H1 (cell line): ENCODE measurements around the gene MZT1. TPM values are rescaled to one million over a fixed set of nuclear protein-coding genes. Genes with fewer than 3 reads are reported as not detected.

Experiments
- CTCF ChIA-PET: fragments of 300-600 bp; sonication (Branson Sonifier 250); formaldehyde crosslinking; loops from one replicate; lab custom pipeline; 2021; ENCODE audit not compliant: partially characterized antibody; lab: Charles Lee
- POLR2A ChIA-PET: fragments of 300-600 bp; sonication (Branson Sonifier 250); formaldehyde crosslinking; loops from one replicate; lab custom pipeline; 2021; ENCODE audit warnings: inconsistent platforms; ENCODE audit not compliant: partially characterized antibody; lab: Charles Lee
- DNase-seq, 2 experiments: peaks; one replicate each; pipeline versions ENCODE4 v3.0.0 to v3.0.0-alpha.2; 2010 to 2022; ENCODE audit warnings: low spot score in 2 of 2, low read depth in 1 of 2, mixed read lengths in 1 of 2
- FAIRE-seq: peaks from 2 replicates; lab custom pipeline; 2011; peaks lifted over from hg19 to GRCh38; lab: Jason Lieb, UNC
- H2AFZ ChIP-seq: 2 replicates; pipeline ENCODE4 v1.8.1; 2012; ENCODE audit warnings: low read length, inconsistent platforms
- H2AK5ac ChIP-seq: 2 replicates; pipeline ENCODE4 v1.6.1; 2013; ENCODE audit warnings: low read depth, low read length
- H2BK120ac ChIP-seq: replicated peaks from 2 replicates; pipeline ENCODE3; 2013; ENCODE audit warnings: low read depth, low read length, inconsistent platforms
- H2BK12ac ChIP-seq: 2 replicates; pipeline ENCODE4 v1.6.1; 2013; ENCODE audit warnings: low read depth, low read length
- H2BK15ac ChIP-seq: 2 replicates; pipeline ENCODE4 v1.6.1; 2013; ENCODE audit warnings: low read length
- H2BK20ac ChIP-seq: 2 replicates; pipeline ENCODE4 v1.6.1; 2013; ENCODE audit warnings: low read length
- H2BK5ac ChIP-seq: 2 replicates; pipeline ENCODE4 v1.6.1; 2013; ENCODE audit warnings: low read depth, low read length
- H3K14ac ChIP-seq: 2 replicates; pipeline ENCODE4 v1.6.1; 2013; ENCODE audit warnings: inconsistent platforms; ENCODE audit not compliant: insufficient read length
- H3K18ac ChIP-seq: 2 replicates; pipeline ENCODE4 v1.6.1; 2013; ENCODE audit warnings: low read length; ENCODE audit errors: extremely low read depth
- H3K23ac ChIP-seq: 2 replicates; pipeline ENCODE4 v1.6.1; 2013; ENCODE audit warnings: inconsistent platforms; ENCODE audit not compliant: insufficient read length
- H3K23me2 ChIP-seq: 2 replicates; pipeline ENCODE4 v1.6.1; 2013; ENCODE audit warnings: low read depth, low read length
- H3K27ac ChIP-seq: 2 replicates; pipeline ENCODE4 v1.6.1; 2011; ENCODE audit warnings: low read depth, low read length, inconsistent platforms
- H3K27me3 ChIP-seq, 4 experiments: replicated peaks in 1 of 4; 1 replicate in 1 of 4; 2 replicates in 3 of 4; pipeline versions ENCODE4 v1.6.1 to v1.8.1; 2011 to 2013; ENCODE audit warnings: low read length in 3 of 4, mild to moderate bottlenecking in 3 of 4, inconsistent platforms in 2 of 4, mixed read lengths in 2 of 4, moderate library complexity in 1 of 4; ENCODE audit not compliant: control insufficient read depth in 3 of 4, insufficient read depth in 3 of 4; ENCODE audit errors: extremely low read depth in 1 of 4
- H3K36me3 ChIP-seq, 4 experiments: 2 replicates each; pipeline versions ENCODE4 v1.6.1 to v1.8.1; 2011 to 2013; ENCODE audit warnings: mild to moderate bottlenecking in 4 of 4, low read length in 3 of 4, moderate library complexity in 2 of 4, control low read depth in 1 of 4, inconsistent platforms in 1 of 4; ENCODE audit not compliant: insufficient read depth in 4 of 4, control insufficient read depth in 2 of 4
- H3K4ac ChIP-seq: replicated peaks from 2 replicates; pipeline ENCODE3; 2013; ENCODE audit warnings: low read length, low read depth, mixed read lengths, inconsistent platforms; ENCODE audit not compliant: insufficient read length
- H3K4me1 ChIP-seq, 4 experiments: replicated peaks in 1 of 4; 1 replicate in 1 of 4; 2 replicates in 3 of 4; pipeline versions ENCODE4 v1.6.1 to v1.8.1; 2011 to 2013; ENCODE audit warnings: low read length in 3 of 4, inconsistent platforms in 2 of 4, mixed read lengths in 1 of 4; ENCODE audit not compliant: insufficient read depth in 4 of 4, control insufficient read depth in 3 of 4
- H3K4me2 ChIP-seq, 2 experiments: 2 replicates each; pipeline versions ENCODE4 v1.6.1 to v1.8.1; 2011 to 2013; ENCODE audit warnings: low read depth in 2 of 2, low read length in 2 of 2, control low read depth in 1 of 2, inconsistent platforms in 1 of 2, mild to moderate bottlenecking in 1 of 2; ENCODE audit not compliant: insufficient read depth in 1 of 2
- H3K4me3 ChIP-seq, 4 experiments: fragments of 200-600, 300-600 bp in 1 of 4; sonication (generic), shearing (Covaris generic), sonication (Bioruptor Twin) in 1 of 4; 2 replicates each; pipeline versions ENCODE4 v1.5.1 to v1.8.1; 2011 to 2016; ENCODE audit warnings: low read length in 4 of 4, low read depth in 3 of 4, control low read depth in 2 of 4, inconsistent platforms in 2 of 4, mild to moderate bottlenecking in 2 of 4, mixed read lengths in 1 of 4, moderate library complexity in 1 of 4; ENCODE audit not compliant: insufficient read depth in 2 of 4; ENCODE audit errors: extremely low read depth in 1 of 4
- H3K56ac ChIP-seq: replicated peaks from 2 replicates; pipeline ENCODE3; 2013; ENCODE audit warnings: low read depth, mild to moderate bottlenecking, mixed read lengths, low read length, inconsistent platforms; ENCODE audit not compliant: insufficient read length
- H3K79me1 ChIP-seq: 2 replicates; pipeline ENCODE4 v1.6.1; 2013; ENCODE audit warnings: low read depth, low read length, control low read depth
- H3K79me2 ChIP-seq, 2 experiments: 2 replicates each; pipeline versions ENCODE4 v1.6.1 to v1.8.1; 2012 to 2013; ENCODE audit warnings: low read length in 2 of 2, mild to moderate bottlenecking in 2 of 2, inconsistent platforms in 1 of 2; ENCODE audit not compliant: insufficient read depth in 2 of 2, control insufficient read depth in 1 of 2
- H3K9ac ChIP-seq, 4 experiments: replicated peaks in 1 of 4; 1 replicate in 1 of 4; 2 replicates in 3 of 4; pipeline versions ENCODE4 v1.6.1 to v1.8.1; 2011 to 2013; ENCODE audit warnings: low read depth in 3 of 4, low read length in 3 of 4, control low read depth in 2 of 4, mild to moderate bottlenecking in 2 of 4, moderate library complexity in 2 of 4, inconsistent platforms in 1 of 4; ENCODE audit errors: extremely low read depth in 1 of 4
- H3K9me3 ChIP-seq, 2 experiments: 2 replicates each; pipeline versions ENCODE4 v1.6.1 to v1.8.1; 2012 to 2013; ENCODE audit warnings: mild to moderate bottlenecking in 2 of 2, moderate library complexity in 2 of 2, control low read depth in 1 of 2, inconsistent platforms in 1 of 2, low read depth in 1 of 2, low read length in 1 of 2, mixed read lengths in 1 of 2; ENCODE audit not compliant: insufficient read depth in 2 of 2
- H4K20me1 ChIP-seq, 2 experiments: replicated peaks in 1 of 2; 2 replicates each; pipeline versions ENCODE3 to v1.8.1; 2011 to 2013; ENCODE audit warnings: inconsistent platforms in 2 of 2, low read length in 2 of 2, mild to moderate bottlenecking in 1 of 2; ENCODE audit not compliant: insufficient read depth in 2 of 2, control insufficient read depth in 1 of 2
- H4K5ac ChIP-seq: 2 replicates; pipeline ENCODE4 v1.6.1; 2013; ENCODE audit warnings: low read length, low read depth, mixed read lengths, inconsistent platforms; ENCODE audit not compliant: insufficient read length
- H4K8ac ChIP-seq: 2 replicates; pipeline ENCODE4 v1.8.0; 2013; ENCODE audit warnings: mild to moderate bottlenecking, moderate library complexity, low read length, inconsistent platforms; ENCODE audit not compliant: insufficient read depth; ENCODE audit errors: extremely low read depth
- H4K91ac ChIP-seq: replicated peaks from 2 replicates; pipeline ENCODE3; 2013; ENCODE audit warnings: low read length, mixed read lengths, inconsistent platforms; ENCODE audit not compliant: insufficient read length
- BACH1 ChIP-seq: IDR thresholded peaks from 2 replicates; pipeline ENCODE4 v1.6.1; 2012; ENCODE audit warnings: low read length, improper control_type of control experiment
- EP300 ChIP-seq, 2 experiments: IDR thresholded peaks; 1 replicate in 1 of 2; 2 replicates in 1 of 2; pipeline ENCODE4 v1.6.1; 2011 to 2012; ENCODE audit warnings: low read depth in 2 of 2, low read length in 2 of 2, mild to moderate bottlenecking in 2 of 2, borderline replicate concordance in 1 of 2, inconsistent platforms in 1 of 2, moderate library complexity in 1 of 2
- GABPA ChIP-seq: IDR thresholded peaks from 2 replicates; pipeline ENCODE4 v1.6.1; 2011; ENCODE audit warnings: mild to moderate bottlenecking, low read length, moderate library complexity, borderline replicate concordance; ENCODE audit not compliant: insufficient read depth
- JUND ChIP-seq: IDR thresholded peaks from 2 replicates; pipeline ENCODE4 v1.6.1; 2011; ENCODE audit warnings: mild to moderate bottlenecking, improper control_type of control experiment, low read length
- RBBP5 ChIP-seq: IDR thresholded peaks from 2 replicates; pipeline ENCODE4 v1.7.1; 2012; ENCODE audit warnings: low read depth, mild to moderate bottlenecking, inconsistent platforms, low read length, moderate library complexity, borderline replicate concordance
- WGBS, 2 experiments: shearing (Covaris generic) in 1 of 2; methylation state at CpG; one replicate each; pipeline versions ENCODE4 v1.1.6 to v1.1.7; 2013 to 2015; ENCODE audit warnings: low lambda C conversion rate in 2 of 2, mixed read lengths in 2 of 2, inconsistent platforms in 1 of 2, low coverage in 1 of 2, missing lambda C conversion rate in 1 of 2; ENCODE audit not compliant: insufficient replicate concordance in 2 of 2, insufficient coverage in 1 of 2, insufficient read length in 1 of 2; ENCODE audit errors: extremely low coverage in 1 of 2, missing lambda C conversion rate in 1 of 2; 5-methylcytosine and 5-hydroxymethylcytosine counted together
- polyA plus RNA-seq, 7 experiments: library from polyadenylated mRNA; depleted of rRNA in 3 of 7; stranded (reverse) in 5 of 7; unstranded in 2 of 7; fragments of >200 nt in 5 of 7; fragments of 200-250 nt in 2 of 7; gene quantifications; 1 replicate in 5 of 7; 2 replicates in 1 of 7; 4 replicates in 1 of 7; pipeline versions ENCODE4 v1.2.1 to v1.2.3, GENCODE V29; 2011 to 2013; ENCODE audit warnings: missing spikeins in 2 of 7, mixed read lengths in 2 of 7
- total RNA-seq: library from RNA; stranded (reverse); fragmentation: NEBNext Ultra II Directional; extraction: Animal tissue kit (Norgen Biotek cat#: 25700); gene quantifications from 2 replicates; pipeline ENCODE4 v1.2.1, GENCODE V29; 2021
- TF ChIP-seq, protein P1 (sequence below): IDR thresholded peaks from 2 replicates; pipeline ENCODE4 v1.6.1; 2012; ENCODE audit warnings: inconsistent platforms

MZT1 gene
- total and polyA plus RNA-seq, 2 of the 8 experiments (the other 6 are each of a cell fraction or from before 2014, with no cell fraction given), result 8.8 to 25.2 TPM

DNA sequence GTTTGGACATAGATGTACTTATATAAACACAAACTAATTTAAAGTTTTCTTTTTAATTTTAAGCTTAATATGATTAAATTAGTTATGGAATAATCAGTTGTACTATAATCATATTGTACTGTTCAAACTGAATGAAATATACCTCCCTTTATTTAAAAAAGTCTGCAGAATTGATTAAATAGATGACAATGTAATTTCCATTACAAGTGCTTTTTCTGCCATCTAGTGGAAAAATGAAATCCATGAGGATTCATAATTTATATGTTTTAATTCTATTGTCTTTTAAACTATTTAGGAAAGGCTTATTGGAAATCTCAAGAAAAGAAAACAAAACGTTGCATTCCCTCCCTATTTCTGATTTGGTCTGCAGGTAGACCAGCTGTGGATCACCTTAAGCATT, 30.9 kb downstream of the MZT1 start:
- Histone ChIP-seq H2AK5ac (no peak overlapping the region), H3K79me2 (no peaks in the 10 kb centered on the region), H3K23ac (no peak overlapping the region), H3K4me3 (no peak overlapping the region), H3K18ac (no peak overlapping the region), H2BK120ac (no peak overlapping the region), H3K27me3 (no peaks in the 10 kb centered on the region), H2BK5ac (no peak overlapping the region), H3K4me1 (no peaks in the 10 kb centered on the region), H2BK20ac (no peak overlapping the region), H2BK12ac (no peak overlapping the region), H3K4ac (no peak overlapping the region), H2AFZ (no peak overlapping the region), H3K9ac (no peak overlapping the region), H3K23me2 (no peaks in the 10 kb centered on the region), H4K5ac (no peak overlapping the region), H4K8ac (no peak overlapping the region), H3K56ac (no peak overlapping the region), H4K20me1 (no peaks in the 10 kb centered on the region), H3K36me3 (no peaks in the 10 kb centered on the region; a peak in 1 of 8 replicates), H3K9me3 (peaks cover 19 to 24% of the 10 kb centered on the region in 2 experiments), H3K27ac (no peak overlapping the region), H2BK15ac (no peak overlapping the region), H3K14ac (no peak overlapping the region), H4K91ac (no peak overlapping the region), H3K4me2 (no peak overlapping the region), H3K79me1 (no peaks in the 10 kb centered on the region)
- ChIA-PET CTCF (interaction anchor here (1.2 to 1.3 kb wide), 4 partner anchors 14 to 1404 kb away, joined by 3 read pairs; no protein-coding TSS in a partner anchor), POLR2A (no interaction called here)
- 41% methylated on average over 1 of the region's 1 CpG; no CpG with 5 or more reads in 1 of the 2 experiments for WGBS, 2 experiments
- DNase-seq (no peak), FAIRE-seq (no peak)
- TF ChIP-seq JUND, result no peak
- no peak for TF ChIP-seq GABPA
- no peak for TF ChIP-seq EP300 (IDR thresholded peaks at IDR 0.05; ENCODE audit: borderline replicate concordance in 1 of 2, low read depth in 2 of 2, low read length in 2 of 2)
- TF ChIP-seq, protein P1, sequence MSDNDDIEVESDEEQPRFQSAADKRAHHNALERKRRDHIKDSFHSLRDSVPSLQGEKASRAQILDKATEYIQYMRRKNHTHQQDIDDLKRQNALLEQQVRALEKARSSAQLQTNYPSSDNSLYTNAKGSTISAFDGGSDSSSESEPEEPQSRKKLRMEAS, result no peak
- no peak for TF ChIP-seq RBBP5
- TF ChIP-seq BACH1, result no peak
